Right lobe of liver (tissue), 4 donors: ENCODE data around the gene DCTN2.

Source experiments
- CTCF ChIP-seq, 4 donors: fragments of 200-600 bp in 3 of 4; fragments of 450-650 bp in 1 of 4; IDR thresholded peaks; one replicate each; pipeline versions ENCODE4 v1.5.1 to v1.8.0; 2016 to 2022; ENCODE audit warnings: antibody characterized with exemption in 4 of 4, mild to moderate bottlenecking in 2 of 4
- POLR2A ChIP-seq: fragments of 450-650 bp; IDR thresholded peaks from one replicate; pipeline ENCODE4 v1.6.1; 2017; ENCODE audit warnings: antibody characterized with exemption, mild to moderate bottlenecking
- donor health status: DM: no; HTN: no; CAD: no.
- donor health status: DM: no; HTN: no; CAD: no.
- donor health status: DM: no; HTN: yes; CAD: no.

DNA sequence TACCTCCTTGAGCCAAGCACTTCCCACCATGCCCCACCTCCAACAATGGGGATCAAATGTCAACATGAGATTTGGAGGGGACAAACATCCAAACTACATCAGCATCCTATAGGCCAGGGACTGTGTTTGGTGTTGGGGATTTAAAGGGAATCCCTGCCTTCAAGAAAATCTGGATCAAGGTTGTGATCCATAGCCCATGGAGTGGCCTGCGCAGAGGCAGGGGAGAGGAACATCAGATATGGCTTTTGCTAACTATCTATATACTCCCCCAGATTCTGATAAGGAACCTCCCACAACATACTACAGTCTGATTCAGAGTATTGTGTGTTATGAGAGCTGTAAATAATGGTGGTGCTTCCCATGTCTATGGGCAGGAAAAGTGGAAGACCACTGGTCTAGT, 7.9 kb upstream of the DCTN2 start:
- no peak for TF ChIP-seq CTCF (IDR thresholded peaks at IDR 0.05)
- no peak for TF ChIP-seq POLR2A
